ENCODE data around the gene G6PC1.
"Not testable (repeated sequence)": the region's sequence is repeated elsewhere in the genome, so short reads cannot be mapped to it uniquely, and the experiment has no call there.

The G6PC1 gene

DNA sequence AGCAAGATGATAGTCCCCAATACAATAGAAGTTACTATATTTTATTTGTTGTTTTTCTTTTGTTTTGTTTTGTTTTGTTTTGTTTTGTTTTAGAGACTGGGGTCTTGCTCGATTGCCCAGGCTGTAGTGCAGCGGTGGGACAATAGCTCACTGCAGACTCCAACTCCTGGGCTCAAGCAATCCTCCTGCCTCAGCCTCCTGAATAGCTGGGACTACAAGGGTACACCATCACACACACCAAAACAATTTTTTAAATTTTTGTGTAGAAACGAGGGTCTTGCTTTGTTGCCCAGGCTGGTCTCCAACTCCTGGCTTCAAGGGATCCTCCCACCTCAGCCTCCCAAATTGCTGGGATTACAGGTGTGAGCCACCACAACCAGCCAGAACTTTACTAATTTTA is 618 bp upstream of the G6PC1 start:
- DNase-seq (ENCODE audit: extremely low read depth in 1 of 2, low read depth in 1 of 2) = not testable (repeated sequence)

DNA sequence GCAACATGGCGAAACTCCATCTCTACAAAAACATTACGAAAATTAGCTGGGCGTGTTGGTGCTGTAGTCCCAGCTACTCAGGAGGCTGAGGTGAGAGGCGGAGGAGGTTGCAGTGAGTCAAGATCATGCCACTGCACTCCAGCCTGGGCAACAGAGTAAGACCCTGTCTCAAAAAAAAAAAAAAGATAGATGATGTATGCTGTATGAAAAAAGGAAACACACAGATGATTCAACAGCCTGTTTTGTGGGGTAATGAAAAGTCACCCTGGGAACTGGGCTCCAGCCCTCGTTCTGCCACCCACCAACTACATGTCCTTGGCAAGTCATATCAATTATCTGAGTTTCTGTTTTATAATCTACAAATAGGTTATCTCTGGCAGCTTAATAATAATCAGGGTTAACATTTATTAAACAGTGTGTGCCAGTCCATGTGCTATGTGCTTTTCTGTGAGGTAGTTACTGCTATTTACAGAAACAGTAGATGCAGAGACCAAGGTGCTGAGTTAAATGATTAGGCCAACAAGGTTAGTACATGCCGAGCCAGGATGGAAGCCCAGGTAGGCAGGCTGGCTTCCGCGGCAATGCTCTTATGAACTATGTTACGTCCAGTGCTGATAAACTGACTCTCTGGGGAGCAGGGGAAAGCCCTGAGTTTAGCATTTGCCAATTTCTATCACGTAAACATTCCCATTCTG is 1.1 kb downstream of the G6PC1 start:
- no peak for DNase-seq (ENCODE audit: extremely low read depth in 1 of 2, low read depth in 1 of 2)

DNA sequence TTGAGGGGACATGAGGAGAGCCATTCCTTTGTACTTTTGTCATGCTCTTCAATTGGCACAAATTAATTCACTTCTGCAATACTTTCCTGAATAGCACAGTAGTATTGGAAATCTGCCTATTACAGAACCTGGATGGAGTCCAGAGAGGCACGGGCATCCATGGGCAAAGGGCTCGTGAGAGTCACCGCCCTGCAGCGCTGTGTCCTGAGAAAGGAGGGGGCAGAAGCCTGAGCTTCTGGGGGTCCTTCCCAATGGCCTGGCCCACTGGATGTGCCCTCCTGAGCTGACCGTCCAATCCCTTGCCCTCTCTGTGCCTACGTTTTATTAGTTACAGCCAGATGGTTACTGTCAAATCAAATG is 3.5 kb downstream of the G6PC1 start:
- no peak for DNase-seq (ENCODE audit: extremely low read depth in 1 of 2, low read depth in 1 of 2)

DNA sequence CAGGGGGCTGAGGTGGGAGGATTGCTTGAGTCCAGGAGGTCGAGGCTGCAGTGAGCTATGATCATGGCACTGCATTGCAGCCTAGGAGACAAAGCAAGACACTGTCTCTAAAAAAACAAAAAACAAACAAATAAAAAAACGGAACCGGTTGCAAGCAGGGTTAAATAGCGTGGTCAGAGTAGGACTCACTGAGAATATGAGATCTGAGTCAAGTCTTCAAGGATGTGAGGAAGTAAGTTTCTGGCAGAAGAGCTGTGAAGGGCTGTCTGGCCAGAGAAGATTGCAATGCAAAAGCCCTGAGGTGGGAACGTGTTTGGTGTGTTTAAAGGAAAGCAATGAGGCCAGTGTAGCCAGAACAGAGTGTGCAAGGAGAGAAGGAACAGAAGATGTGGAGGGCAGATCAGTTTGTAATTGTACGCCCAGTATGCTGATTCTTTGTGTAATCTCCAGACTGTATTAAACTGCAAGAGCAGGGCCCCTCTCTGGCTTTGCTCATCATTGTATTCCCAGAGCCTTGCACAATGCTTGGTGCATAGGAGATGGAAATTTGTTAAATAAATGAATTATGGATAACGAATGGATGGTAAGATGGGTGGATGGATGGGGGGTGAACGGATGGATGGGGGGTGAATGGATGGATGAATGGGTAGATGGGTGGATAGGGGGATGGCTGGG is 6.3 kb downstream of the G6PC1 start:
- DNase-seq (ENCODE audit: extremely low read depth in 1 of 2, low read depth in 1 of 2) = no peak

DNA sequence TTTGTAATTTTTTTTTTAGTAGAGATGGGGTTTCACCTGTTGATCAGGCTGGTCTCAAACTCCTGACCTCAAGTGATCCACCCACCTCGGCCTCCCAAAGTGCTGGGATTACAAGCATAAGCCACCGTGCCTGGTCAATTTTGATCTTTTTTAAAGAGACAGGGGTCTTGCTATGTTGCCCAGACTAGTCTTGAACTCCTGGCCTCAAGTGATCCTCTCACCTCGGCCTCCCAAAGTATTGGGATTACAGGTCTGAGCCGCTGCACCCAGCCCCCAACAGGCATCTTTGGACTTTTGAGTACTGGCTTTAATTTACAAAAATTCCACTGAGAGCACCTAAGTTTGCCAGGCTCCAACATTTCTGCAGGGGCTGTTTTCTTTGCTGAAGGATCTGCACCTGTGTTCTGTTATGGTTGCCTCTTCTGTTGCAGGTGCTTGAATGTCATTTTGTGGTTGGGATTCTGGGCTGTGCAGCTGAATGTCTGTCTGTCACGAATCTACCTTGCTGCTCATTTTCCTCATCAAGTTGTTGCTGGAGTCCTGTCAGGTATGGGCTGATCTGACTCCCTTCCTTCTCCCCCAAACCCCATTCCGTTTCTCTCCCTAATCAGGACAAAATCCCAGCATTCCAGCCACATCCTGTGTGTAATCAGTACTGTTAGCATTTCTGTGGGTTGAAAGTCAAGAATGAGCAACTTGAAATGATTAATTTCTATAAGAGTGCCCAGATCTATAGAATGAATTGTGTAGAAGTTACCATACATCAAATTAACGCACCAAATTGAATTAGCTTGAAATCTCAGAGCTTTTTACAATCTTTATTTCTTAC is 8.5 kb downstream of the G6PC1 start:
- no peak for DNase-seq (ENCODE audit: extremely low read depth in 1 of 2, low read depth in 1 of 2)

DNA sequence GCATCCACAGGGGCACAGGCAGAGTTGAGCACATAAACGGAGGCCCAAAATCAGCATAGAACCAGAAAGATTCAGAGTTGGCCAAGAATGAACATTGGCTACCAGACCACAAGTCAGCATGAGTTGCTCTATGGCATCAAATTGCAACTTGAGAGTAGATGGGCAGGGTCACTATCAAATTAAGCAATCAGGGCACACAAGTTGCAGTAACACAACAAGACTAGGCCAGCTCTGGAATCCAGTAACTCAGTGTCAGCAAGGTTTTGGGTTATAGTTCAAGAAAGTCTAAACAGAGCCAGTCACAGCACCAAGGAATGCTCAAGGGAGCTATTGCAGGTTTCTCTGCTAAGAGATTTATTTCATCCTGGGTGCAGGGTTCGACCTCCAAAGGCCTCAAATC is 12.9 kb downstream of the G6PC1 start:
- DNase-seq (ENCODE audit: extremely low read depth in 1 of 2, low read depth in 1 of 2) = no peak

DNA sequence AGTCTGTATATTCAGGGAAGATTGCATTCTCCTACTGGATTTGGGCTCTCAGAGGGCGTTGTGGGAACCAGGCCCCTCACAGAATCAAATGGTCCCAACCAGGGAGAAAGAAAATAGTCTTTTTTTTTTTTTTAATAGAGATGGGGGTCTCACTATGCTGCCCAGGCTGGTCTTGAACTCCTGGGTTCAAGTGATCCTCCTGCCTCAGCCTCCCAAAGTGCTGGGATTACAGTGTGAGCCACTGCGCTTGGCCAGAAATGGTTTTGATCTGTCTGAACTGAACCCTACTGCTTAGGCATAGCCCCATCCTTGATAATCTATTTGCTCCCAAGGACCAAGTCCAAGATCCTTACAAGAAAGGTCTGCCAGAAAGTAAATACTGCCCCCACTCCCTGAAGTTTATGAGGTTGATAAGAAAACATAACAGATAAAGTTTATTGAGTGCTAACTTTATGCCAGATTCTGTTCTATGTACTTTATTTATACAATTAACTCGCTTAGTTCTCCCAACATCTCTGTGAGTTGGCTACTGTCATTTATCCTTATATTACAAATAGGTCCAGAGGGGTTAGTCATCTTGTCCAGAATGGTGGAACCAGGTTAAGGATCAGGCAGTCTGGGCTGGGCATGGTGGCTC is 13.5 kb downstream of the G6PC1 start:
- DNase-seq (ENCODE audit: extremely low read depth in 1 of 2, low read depth in 1 of 2) = no peak

DNA sequence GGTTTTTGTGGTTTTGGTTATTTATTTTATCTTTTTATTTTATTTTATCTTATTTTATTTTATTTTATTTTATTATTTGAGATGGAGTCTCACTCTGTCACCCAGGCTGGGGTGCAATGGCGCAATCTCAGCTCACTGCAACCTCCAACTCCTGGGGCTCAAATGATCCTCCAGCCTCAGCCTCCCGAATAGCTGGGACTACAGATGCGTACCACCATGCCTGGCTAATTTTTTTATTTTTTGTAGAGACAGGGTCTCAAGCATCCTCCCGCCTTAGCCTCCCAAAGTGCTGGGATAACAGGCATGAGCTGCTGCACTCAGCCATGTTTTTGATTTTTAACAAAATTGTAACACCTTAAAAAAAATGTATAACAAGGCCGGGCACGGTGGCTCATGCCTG is 14.7 kb downstream of the G6PC1 start:
- not testable (repeated sequence) for DNase-seq (ENCODE audit: extremely low read depth in 1 of 2, low read depth in 1 of 2)

DNA sequence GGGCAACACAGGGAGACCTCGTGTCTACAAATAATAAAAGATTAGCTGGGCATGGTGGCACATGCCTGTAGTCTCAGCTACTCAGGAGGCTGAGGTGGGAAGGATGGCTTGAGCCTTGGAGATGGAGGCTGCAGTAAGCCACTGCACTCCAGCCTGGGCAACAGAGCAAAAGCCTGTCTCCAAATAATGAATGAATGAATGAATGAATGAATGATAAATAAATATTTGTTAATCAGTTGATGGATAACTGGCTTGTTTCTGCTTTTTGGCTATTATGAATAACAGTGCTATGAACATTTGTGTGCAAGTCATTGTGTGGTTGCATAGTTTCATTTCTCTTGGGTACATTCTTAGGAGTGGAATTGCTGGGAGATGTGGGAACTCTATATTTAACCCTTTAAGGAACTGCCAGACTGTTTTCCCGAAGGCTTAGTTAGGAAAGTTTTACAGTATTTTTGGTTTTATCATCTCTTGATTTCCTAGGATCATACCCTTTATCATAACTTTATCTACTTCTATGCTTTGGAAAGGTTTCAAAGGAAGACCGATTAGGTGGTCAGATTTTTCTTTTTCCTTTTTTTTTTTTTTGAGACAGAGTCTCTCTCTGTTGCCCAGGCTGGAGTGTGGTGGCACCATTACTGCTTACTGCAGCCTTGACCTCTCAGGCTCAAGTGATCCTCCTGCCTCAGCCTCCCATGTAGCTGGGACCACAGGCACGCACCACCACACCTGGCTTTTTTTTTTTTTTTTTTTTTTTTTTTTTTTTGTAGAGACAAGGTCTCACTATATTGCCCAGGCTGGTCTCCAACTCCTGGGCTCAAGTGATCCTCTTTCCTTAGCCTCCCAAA is 16.0 kb downstream of the G6PC1 start:
- DNase-seq (ENCODE audit: extremely low read depth in 1 of 2, low read depth in 1 of 2) = not testable (repeated sequence)

DNA sequence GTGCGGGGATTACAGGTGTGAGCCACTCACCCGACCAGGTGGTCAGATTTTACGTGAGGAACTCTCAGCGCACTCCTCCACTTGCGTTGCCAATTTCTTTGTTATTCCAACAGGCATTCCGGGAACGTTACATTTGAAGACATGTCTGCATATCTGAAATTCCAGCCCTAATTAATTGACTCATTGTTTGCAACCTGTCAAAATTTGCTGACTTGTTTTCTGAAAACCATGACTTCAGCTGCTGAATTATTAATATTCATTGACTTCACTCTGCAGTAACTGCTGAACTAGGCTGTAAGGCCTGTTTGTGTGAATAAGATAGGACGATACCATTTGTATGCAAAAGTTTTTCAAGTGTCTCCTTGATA is 16.6 kb downstream of the G6PC1 start:
- DNase-seq (ENCODE audit: extremely low read depth in 1 of 2, low read depth in 1 of 2) = no peak

DNA sequence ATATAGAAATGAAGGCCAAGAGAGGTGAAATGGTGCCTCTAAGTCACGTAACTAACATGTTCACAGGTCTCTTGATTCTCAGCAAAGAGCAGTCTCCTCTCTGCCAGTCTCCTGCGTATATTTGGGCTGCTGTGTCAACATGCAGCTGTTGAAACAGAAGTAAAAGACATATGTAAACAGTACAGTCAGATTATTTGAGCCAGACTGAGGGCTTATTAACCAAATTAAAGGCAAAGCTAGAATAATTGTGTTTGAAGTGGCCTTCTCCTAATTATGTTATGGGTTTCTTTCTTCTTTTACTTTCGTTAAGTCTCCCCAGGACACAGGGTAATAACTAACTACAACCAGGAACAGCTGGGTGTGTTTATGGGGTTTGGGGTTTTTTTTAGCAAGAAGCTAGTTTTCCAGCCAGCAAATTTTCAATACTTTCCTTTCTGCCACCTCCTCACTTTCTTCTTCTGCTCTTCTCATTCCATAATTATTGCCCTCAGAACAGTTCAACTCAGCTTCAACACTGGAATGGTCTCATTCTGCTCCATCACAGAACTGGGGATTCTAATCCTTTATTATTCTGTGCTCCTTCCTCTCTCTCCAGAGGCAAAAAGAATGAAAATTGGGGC is 18.4 kb downstream of the G6PC1 start:
- DNase-seq (ENCODE audit: extremely low read depth in 1 of 2, low read depth in 1 of 2) = no peak

DNA sequence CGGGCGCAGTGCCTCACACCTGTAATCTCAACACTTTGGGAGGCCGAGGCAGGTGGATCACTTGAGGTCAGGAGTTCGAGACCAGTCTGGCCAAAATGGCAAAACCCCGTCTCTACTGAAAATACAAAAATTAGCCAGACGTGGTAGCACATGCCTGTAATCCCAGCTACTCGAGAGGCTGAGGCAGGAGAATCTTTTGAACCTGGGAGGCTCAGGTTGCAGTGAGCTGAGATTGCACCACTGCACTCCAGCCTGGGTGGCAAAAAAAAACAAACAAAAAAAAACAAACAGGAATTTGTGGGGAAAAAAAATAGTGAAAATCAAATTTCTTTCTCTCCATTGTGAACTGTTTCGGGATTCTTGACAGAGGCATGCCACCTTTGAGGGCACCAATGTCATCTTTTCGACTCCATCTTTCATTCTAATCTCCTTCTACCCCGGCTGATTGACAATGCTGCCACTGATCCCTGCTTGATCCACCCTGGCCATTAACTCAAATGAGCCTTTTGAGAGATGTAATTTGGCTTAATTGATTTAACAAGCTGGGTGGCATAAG is 19.0 kb downstream of the G6PC1 start:
- not testable (repeated sequence) for DNase-seq (ENCODE audit: extremely low read depth in 1 of 2, low read depth in 1 of 2)

DNA sequence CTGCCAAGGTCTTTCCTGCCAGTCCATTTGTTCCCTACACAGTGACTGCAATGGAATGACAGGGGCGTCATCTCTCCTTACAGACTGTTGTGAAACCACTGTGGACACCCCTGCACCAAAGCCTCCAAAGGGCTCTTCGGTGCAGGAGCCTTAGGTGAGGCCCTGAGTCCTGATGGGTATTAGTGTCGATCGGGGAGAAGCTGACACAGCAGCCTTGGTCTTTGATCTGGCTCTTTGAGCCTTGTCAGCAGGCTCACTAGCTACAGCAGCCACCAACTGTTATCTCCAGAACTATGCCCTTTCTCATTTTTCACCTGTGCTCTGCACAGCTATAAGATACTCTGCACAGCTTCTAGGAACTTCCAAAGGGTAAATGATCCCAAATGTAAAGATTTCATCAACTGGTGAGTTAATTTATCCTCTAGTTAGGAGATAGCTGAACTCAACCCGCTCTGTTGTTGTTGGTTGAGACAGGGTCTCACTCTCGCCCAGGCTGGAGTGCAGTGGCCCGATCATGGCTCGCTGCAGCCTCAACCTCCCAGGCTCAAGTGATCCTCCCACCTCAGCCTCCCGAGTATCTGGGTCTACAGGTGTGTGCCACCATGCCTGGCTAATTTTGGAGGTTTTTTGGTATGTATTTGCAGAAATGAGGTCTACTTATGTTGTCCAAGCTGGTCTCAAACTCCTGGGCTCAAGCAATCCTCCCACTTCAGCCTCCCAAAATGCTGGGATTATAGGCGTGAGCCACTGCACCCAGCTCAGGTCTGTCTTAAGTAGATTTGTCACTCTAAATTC is 19.7 kb downstream of the G6PC1 start:
- no peak for DNase-seq (ENCODE audit: extremely low read depth in 1 of 2, low read depth in 1 of 2)

DNA sequence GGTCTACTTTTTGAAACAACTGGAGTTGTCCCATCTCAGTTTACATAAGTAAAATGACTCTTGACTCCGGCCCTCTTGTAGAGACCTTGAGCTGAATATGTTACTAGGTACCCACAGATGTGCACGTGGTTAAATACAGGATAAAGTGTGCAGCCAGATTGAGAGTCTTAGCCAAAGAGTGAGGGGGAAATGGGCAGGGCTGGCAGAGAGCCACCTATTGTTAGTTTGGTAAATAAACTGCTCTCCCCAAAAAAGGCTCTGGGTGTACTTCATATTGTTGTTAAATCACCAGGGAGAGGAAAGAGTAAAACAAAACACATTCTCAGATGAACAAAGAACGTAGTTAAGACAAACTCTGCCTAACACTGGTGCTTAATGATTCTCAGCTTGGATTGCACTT is 20.3 kb downstream of the G6PC1 start:
- no peak for DNase-seq (ENCODE audit: extremely low read depth in 1 of 2, low read depth in 1 of 2)

DNA sequence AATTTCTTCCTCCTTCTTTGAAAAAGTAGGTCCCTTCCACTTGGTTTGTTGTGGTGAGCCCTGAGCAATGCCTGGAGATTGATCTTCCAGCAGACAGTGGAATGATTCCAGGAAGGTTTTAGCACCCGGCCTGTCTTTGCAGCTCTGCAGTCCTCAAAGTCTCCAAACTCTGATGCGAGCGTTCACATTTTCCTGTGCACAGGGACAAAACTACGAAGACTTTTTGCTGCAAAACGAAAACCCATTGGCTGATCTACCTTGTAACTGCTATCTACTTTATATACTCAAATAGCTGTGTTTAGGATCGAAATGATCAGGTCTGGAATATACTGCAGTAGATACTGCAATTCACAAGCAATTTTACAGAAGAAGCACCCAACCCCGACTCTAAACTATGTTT is 21.7 kb downstream of the G6PC1 start:
- DNase-seq (ENCODE audit: extremely low read depth in 1 of 2, low read depth in 1 of 2) = no peak

DNA sequence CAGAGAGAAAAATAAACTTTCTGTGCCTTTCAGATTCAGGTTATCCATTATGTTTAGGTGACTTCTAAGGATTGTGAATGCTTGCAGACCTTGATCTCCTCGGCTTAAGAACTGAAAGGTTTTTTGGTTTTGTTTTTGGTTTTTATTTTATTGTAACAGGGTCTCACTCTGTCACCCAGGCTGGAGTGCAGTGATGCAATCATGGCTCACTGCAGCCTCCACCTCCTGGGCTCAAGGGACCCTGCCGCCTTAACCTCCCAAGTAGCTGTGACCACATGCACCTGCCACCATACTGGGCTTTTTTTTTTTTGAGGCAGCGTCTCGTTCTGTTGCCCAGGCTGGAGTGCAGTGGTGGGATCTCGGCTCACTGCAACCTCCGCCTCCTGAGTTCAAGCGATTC is 22.9 kb downstream of the G6PC1 start:
- DNase-seq (ENCODE audit: extremely low read depth in 1 of 2, low read depth in 1 of 2) = not testable (repeated sequence)

DNA sequence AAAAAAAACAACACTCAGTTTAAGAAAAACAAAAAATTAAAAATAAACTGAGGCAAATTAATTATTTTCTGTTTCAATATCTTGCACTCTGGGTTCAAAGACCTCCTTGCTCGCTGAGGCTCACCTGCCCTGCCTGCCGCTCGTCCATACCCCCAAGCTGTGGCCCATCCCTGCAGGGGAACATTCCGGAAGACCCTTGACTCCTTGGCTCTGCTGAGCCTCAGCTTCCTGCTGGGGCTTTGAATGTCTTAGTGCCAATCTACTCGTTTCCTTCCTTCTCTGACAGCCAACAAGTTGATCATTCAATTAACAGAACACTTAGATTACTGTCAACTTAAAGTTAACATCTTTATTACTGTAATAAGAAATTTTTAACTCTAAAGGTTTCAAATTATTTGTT is 24.3 kb downstream of the G6PC1 start:
- no peak for DNase-seq (ENCODE audit: extremely low read depth in 1 of 2, low read depth in 1 of 2)

DNA sequence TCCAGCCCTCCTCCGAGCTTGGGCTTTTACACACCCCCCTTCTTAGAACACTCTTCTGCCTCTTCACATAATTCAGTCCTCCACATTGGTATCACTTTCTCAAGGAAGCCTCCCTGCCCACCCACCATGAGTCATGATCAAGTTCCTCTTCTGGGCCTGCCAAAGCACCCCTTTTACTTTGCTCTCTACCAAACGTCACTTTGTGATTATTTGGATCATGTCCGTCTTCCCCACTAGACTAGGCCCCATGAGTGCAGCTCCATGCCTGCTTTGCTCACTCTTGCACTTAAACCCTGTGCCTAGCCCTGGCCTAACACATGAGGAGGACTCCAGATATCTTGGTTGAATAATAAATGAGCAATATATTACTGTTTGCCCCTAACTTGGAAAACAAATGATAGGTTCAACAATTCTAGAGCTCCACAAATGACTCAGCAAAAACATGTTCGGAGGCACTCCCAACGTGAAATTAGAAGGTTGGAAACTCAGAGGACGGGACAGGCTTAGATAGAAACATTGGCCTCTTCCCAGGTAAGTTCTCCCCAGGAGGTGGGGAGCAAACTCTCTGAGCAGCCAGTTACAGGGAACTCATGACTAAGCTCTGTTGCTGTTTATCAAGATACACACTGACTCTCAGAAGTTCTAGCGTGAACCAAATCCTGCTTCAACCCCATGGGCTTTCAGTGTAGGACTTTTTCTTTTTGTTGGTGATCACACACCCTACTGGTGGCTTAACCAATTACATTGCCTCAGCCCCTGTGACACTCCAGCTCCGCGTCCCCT is 28.3 kb downstream of the G6PC1 start:
- peak; percentile 13 to 53 for DNase-seq (ENCODE audit: extremely low read depth in 1 of 2, low read depth in 1 of 2)
